ENCODE results near the gene RING1. TPM values are rescaled to one million over a fixed set of nuclear protein-coding genes. Genes with fewer than 3 reads are reported as not detected.
A peak's percentile ranks its signal among the peaks of the same experiment; 100 is the strongest.

The RING1 gene
- total RNA-seq, 1 experiment from 2014 or later = 18.5 TPM

DNA sequence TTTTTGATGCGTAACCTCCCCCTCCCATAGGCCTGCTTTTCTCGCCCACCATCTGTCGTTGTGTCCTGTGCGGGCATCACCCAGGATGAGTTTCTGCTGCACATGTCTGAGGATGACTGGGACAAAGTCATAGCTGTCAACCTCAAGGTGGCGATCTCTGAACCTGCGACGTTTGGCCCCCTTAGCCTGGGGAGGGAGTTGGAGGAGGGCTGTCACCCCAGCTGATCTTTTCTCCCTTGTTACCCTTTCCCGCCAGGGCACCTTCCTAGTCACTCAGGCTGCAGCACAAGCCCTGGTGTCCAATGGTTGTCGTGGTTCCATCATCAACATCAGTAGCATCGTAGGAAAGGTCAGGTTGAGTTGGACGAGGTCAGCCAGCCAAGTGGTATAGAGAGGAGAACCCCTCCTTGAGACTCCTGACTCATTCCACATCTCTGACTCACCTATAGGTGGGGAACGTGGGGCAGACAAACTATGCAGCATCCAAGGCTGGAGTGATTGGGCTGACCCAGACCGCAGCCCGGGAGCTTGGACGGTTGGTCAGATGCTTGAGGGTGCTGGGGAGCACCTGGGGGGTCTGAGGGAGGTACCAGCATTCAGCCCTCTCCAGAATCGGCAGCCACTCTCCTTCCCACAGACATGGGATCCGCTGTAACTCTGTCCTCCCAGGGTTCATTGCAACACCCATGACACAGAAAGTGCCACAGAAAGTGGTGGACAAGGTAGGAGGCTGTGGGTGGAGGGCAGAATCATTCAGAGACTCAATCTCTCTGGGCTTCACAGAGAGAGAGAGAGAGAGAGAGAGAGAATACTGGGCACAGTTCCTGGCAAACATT is 2.9 kb upstream of the RING1 start:
- peaks cover 23% of the 10 kb centered on the region for H3K36me3 ChIP-seq (replicated peaks; ENCODE audit: control insufficient read depth, insufficient read depth, low read length)
- peak; percentile 69 for DNase-seq
- peak overlapping the region; percentile 84 for H3K4me3 ChIP-seq (ENCODE audit: insufficient read depth, low read depth, low read length)
- peaks cover 34% of the 10 kb centered on the region for H3K27me3 ChIP-seq (ENCODE audit: control insufficient read depth, insufficient read depth, low read length)

DNA sequence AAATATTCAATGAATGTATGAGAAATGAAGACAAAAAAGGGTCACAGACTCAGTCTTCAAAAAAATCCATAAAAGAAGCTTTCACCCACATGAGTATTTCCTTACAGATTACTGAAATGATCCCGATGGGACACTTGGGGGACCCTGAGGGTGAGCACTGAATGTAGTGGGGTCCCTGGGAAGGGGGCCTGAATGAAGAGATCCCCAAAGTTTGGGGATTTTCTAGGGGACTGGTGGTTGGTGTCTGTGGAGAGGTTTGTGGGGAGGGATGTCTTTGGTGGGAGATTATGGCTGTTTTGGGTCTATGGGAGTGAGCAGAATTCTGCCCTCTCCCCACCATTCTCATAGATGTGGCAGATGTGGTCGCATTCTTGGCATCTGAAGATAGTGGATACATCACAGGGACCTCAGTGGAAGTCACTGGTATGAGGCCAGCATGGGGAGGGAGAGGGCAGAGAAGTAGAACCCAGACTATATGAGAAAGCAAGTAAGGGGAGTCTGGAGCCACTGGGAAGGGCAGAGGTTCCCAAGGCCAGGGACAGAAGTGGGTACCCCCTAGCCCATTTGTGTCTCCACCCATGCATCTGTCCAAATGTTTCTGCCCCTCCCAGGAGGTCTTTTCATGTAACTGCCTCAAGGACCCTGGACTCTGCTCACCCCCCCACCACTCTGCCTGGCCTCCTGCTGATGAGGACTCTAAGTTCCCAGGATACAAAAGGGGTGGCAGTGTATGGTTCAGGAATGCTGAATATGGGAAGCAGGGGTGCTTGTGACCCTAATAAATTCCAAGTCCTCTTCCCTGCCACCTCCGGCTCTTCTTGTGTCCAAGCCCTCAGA is 2.1 kb upstream of the RING1 start:
- peaks cover 24% of the 10 kb centered on the region for H3K36me3 ChIP-seq (replicated peaks; ENCODE audit: control insufficient read depth, insufficient read depth, low read length)
- peaks cover 37% of the 10 kb centered on the region for H3K27me3 ChIP-seq (ENCODE audit: control insufficient read depth, insufficient read depth, low read length)
- DNase-seq = no peak
- H3K4me3 ChIP-seq (ENCODE audit: insufficient read depth, low read depth, low read length) = no peak overlapping the region

DNA sequence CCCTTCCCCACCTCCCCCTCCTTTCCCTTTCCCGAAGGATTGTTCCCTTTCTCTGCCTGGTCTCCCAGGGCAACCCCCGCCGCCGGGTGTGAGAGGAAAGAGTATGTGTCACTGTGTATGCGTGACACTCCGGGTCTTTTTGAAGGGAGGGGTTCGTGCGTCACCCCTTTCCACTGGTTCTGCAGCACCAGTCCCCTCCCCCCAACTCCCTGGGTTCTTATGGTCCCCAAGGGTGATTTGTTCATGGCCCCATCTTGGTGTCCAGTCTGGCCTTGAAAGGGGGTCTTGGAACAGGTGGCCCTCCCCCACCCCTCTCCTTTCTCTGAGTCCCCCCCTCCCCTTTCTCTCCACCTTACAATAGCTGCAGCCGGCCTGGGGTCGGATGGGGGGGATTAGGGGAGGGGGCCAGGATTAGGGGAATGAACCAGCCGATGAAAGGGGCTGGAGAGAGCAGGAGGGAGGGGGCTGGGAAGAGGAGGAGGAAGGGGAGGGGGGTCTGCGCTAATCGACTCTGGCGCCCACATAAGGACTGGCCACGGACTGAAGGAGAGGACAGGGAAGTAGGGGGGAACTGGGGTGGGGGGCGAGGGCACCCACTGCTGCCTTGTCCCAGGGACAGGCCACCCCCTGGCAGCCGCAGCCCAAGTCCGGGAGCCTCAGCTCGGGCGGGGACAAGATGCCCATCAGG is 1.3 kb upstream of the RING1 start:
- Histone ChIP-seq H3K36me3 (replicated peaks; ENCODE audit: control insufficient read depth, insufficient read depth, low read length) (peaks cover 18% of the 10 kb centered on the region), H3K4me3 (ENCODE audit: insufficient read depth, low read depth, low read length) (peak overlapping the region; percentile 85), H3K27me3 (ENCODE audit: control insufficient read depth, insufficient read depth, low read length) (peaks cover 44% of the 10 kb centered on the region)
- DNase-seq = peak; percentile 76

DNA sequence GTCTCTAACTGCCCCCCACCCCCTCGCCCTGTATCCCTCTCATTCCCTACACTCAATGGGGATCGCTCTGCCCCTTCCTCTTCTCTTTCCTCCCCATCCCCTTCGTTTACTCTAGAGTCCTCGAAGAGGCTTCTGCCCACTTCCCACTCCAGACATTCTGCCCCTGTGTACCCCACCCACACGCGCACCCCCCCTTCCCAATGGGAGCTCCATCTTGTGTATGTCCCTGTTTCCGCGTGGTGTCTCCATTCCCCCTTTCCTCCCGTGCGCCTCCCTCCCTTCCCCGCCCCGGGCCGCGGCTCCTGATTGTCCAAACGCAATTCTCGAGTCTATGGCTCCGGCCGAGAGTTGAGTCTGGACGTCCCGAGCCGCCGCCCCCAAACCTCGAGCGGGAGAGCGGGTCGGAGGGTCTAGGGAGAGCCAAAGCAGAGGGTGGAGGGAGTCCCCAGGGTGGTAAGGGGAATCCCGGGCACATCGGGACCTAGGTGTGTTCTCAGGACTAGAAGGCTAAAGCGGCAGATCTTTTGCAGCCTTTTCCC is 679 bp upstream of the RING1 start:
- peak; percentile 78 for DNase-seq
- H3K36me3 ChIP-seq (replicated peaks; ENCODE audit: control insufficient read depth, insufficient read depth, low read length) = peaks cover 12% of the 10 kb centered on the region
- peaks cover 50% of the 10 kb centered on the region for H3K27me3 ChIP-seq (ENCODE audit: control insufficient read depth, insufficient read depth, low read length)
- H3K4me3 ChIP-seq (ENCODE audit: insufficient read depth, low read depth, low read length) = peak overlapping the region; percentile 85

DNA sequence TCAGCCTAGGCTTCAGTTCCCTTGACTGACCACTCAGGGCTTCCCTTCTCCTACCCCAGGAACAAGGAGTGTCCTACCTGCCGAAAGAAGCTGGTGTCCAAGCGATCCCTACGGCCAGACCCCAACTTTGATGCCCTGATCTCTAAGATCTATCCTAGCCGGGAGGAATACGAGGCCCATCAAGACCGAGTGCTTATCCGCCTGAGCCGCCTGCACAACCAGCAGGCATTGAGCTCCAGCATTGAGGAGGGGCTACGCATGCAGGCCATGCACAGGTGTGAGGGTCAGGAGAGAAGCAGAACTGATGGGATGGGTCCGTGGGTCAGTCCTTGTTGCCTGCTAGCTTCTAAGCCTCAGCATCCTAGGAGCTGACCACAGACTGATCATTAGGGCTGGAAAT is 1.6 kb downstream of the RING1 start:
- H3K36me3 ChIP-seq (replicated peaks; ENCODE audit: control insufficient read depth, insufficient read depth, low read length) = peaks cover 5% of the 10 kb centered on the region
- peak; percentile 18 for DNase-seq
- peaks cover 72% of the 10 kb centered on the region for H3K27me3 ChIP-seq (ENCODE audit: control insufficient read depth, insufficient read depth, low read length)
- H3K4me3 ChIP-seq (ENCODE audit: insufficient read depth, low read depth, low read length) = no peak overlapping the region

DNA sequence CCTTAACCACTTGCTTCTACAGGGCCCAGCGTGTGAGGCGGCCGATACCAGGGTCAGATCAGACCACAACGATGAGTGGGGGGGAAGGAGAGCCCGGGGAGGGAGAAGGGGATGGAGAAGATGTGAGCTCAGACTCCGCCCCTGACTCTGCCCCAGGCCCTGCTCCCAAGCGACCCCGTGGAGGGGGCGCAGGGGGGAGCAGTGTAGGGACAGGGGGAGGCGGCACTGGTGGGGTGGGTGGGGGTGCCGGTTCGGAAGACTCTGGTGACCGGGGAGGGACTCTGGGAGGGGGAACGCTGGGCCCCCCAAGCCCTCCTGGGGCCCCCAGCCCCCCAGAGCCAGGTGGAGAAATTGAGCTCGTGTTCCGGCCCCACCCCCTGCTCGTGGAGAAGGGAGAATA is 2.8 kb downstream of the RING1 start:
- Histone ChIP-seq H3K4me3 (ENCODE audit: insufficient read depth, low read depth, low read length) (no peak overlapping the region), H3K36me3 (replicated peaks; ENCODE audit: control insufficient read depth, insufficient read depth, low read length) (peaks cover 5% of the 10 kb centered on the region), H3K27me3 (ENCODE audit: control insufficient read depth, insufficient read depth, low read length) (peaks cover 77% of the 10 kb centered on the region)
- DNase-seq = peak; percentile 51

DNA sequence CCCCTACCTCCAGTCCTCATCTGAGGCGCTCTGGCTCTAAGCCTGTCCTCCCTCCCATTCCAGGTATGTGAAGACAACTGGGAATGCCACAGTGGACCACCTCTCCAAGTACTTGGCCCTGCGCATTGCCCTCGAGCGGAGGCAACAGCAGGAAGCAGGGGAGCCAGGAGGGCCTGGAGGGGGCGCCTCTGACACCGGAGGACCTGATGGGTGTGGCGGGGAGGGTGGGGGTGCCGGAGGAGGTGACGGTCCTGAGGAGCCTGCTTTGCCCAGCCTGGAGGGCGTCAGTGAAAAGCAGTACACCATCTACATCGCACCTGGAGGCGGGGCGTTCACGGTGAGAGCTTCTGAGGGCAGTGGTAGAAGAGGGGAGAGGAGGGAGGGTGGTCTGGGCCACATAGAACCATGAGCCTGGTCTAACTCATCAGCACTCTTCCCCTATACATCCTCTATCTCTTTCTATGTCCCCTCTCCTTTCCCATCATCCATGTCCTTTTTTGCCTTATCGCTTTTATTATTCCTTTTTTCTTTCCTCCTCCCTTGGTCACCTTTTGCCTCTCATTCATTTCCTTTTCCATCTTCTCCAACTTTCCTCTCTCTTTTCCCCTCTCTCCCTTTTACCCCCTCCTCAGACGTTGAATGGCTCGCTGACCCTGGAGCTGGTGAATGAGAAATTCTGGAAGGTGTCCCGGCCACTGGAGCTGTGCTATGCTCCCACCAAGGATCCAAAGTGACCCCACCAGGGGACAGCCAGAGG is 3.5 kb downstream of the RING1 start:
- no peak overlapping the region for H3K4me3 ChIP-seq (ENCODE audit: insufficient read depth, low read depth, low read length)
- peaks cover 5% of the 10 kb centered on the region for H3K36me3 ChIP-seq (replicated peaks; ENCODE audit: control insufficient read depth, insufficient read depth, low read length)
- peak; percentile 87 for DNase-seq
- peaks cover 77% of the 10 kb centered on the region for H3K27me3 ChIP-seq (ENCODE audit: control insufficient read depth, insufficient read depth, low read length)

DNA sequence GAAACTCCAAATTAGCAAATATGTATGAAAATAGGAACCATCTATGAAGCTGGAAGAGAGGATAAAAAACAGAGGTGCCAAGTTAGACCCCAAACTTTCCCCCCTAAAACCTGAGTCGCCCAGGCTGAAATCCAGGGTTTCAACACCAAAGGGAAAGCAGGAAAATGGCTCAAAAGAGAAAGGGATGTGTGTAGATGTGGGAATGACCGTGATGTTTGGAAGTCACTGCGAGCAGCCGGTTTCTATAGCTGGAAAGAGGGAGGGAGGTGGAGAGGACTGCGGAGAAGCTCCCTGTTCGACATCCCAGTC is 4.5 kb downstream of the RING1 start:
- peaks cover 5% of the 10 kb centered on the region for H3K36me3 ChIP-seq (replicated peaks; ENCODE audit: control insufficient read depth, insufficient read depth, low read length)
- no peak for DNase-seq
- peak overlapping the region; percentile 74 for H3K4me3 ChIP-seq (ENCODE audit: insufficient read depth, low read depth, low read length)
- H3K27me3 ChIP-seq (ENCODE audit: control insufficient read depth, insufficient read depth, low read length) = peaks cover 75% of the 10 kb centered on the region

DNA sequence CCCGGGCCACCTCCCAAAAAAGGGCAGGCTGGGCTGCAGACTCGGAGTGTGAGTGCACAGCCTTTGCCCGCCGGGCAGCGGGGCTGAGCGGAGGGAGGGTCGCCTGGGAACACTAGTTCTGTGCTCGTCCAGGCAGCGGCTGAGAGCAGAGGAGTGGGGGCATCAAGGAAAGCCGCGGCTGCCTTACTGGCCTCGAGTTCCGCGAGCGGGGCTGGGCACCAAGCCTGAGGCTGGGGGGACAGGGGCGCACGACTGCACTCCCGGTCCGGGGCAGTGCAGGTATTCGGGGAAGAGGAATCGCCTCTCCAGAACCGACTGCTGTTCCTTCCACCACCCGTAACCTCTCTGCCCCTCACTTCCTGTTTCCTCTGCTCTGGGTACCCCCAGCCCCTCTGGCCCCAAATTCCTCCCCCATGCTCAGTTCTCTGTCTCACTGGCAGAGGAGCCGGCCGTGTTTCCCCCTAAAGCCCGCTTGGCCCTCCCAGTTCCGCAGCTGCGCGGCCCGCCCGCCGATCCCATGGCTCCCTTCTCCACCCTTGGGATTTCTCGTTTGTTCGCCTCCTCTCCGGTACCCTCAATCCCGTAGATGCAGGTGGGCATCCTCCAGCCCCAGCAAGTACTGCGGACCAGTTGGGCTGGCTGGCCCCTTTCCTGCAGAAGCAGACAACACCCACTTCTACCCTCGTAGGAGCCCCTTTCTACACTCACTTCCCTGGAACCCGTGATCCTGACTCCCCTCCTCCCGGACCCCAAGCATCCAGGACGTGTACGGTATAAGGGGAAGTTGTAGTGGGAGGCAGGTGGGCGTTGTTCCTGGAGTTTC is 5.1 kb downstream of the RING1 start:
- peak overlapping the region; percentile 74 for H3K4me3 ChIP-seq (ENCODE audit: insufficient read depth, low read depth, low read length)
- DNase-seq = peak; percentile 86
- peaks cover 76% of the 10 kb centered on the region for H3K27me3 ChIP-seq (ENCODE audit: control insufficient read depth, insufficient read depth, low read length)
- peaks cover 5% of the 10 kb centered on the region for H3K36me3 ChIP-seq (replicated peaks; ENCODE audit: control insufficient read depth, insufficient read depth, low read length)

DNA sequence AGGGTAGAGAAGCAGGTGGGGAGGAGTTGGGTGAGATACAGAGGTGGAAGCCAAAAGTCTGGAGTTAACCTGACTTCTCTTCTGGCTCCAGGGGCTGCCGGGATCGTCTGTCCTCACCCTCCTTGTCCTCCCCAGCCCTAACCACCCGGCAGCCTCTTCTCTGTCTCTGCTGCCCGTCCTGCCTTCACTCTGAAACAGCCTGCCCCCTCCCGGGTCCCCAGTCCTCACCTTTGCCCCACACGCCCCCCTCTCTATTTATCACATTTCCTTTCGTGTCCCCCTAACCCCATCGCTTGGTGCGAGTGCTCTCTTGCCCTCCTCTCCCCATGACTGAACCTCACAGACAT is 5.7 kb downstream of the RING1 start:
- Histone ChIP-seq H3K27me3 (ENCODE audit: control insufficient read depth, insufficient read depth, low read length) (peaks cover 82% of the 10 kb centered on the region), H3K36me3 (replicated peaks; ENCODE audit: control insufficient read depth, insufficient read depth, low read length) (peaks cover 5% of the 10 kb centered on the region), H3K4me3 (ENCODE audit: insufficient read depth, low read depth, low read length) (peak overlapping the region; percentile 74)
- peak; percentile 76 for DNase-seq

DNA sequence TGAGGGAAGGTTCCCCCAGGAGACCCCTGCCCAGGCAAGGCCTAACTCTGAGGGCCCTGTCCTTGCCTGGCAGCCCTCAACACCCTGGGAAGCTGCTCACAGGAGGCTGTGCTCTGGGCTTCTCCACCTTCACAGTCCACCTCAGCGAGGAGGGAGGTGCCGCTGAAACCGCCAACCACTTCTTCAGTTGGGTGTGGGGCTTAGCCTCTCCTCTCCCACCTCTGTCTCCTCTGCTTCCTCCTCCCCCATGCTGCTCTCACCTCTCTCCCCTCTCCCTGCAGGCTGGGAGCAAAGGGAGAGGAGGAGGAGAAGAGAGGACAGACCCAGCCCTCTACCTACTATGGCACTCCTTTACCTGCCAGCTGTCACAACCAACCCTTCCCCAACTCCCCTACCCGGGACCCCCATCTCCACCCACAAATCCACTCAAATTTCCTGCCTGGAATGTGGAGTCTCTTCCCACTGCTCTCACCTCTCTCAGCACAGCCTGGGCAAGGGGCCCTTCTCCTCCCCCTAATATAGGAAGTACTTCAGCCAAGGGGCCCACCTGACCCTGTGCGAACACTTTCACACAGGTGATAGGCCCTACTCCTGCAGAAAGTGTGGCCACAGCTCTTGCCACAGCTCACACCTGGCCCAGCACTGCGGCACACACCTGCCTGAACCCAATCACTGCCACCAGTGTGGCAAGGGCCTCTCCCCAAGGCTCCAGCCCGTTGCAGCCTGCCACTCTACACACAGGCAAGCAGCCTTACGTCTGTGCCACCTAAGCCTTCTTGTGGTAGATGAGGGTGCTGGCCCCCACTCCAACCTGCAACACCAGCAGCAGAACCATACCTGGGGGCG is 7.2 kb downstream of the RING1 start:
- H3K27me3 ChIP-seq (ENCODE audit: control insufficient read depth, insufficient read depth, low read length) = peaks cover 85% of the 10 kb centered on the region
- no peak overlapping the region for H3K4me3 ChIP-seq (ENCODE audit: insufficient read depth, low read depth, low read length)
- H3K36me3 ChIP-seq (replicated peaks; ENCODE audit: control insufficient read depth, insufficient read depth, low read length) = peaks cover 1% of the 10 kb centered on the region; the same call in 1 of the 2 replicates
- peak; percentile 30 for DNase-seq

DNA sequence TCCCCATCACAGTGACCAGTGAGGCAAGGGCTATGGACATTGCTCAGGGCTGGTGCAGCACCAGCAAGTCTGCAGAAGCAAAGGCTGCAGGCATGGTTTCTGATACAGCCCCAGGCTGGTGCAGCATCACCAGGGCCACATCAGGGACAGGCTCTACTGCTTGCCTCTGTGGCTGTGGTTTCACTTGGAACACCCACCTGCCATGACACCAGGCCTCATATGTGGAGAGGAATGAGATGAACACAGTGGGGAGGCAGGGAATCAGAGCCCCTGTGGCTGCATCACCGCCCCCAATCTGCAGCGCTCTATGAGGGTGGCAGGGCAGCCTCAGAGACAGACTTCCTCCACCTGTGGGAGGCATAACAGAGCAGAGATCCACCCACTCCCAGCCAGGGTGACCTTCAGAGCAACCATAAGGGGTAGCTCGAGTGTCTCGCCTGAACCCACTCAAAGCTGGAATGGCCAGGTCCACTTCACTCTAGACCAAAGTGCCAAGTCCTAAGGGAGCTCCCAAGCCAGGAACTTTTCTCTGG is 7.9 kb downstream of the RING1 start:
- no peak overlapping the region for H3K4me3 ChIP-seq (ENCODE audit: insufficient read depth, low read depth, low read length)
- no peaks in the 10 kb centered on the region for H3K36me3 ChIP-seq (replicated peaks; ENCODE audit: control insufficient read depth, insufficient read depth, low read length)
- peak; percentile 20 for DNase-seq
- peaks cover 83% of the 10 kb centered on the region for H3K27me3 ChIP-seq (ENCODE audit: control insufficient read depth, insufficient read depth, low read length)

Data from H7 (cell line).